Fibroblast of the aortic adventitia (primary cell): ENCODE results near the gene RPS19. TPM values are rescaled to one million over a fixed set of nuclear protein-coding genes. Genes with fewer than 3 reads are reported as not detected.

Experiments
- DNase-seq: peaks from one replicate; pipeline ENCODE4 v3.0.0-alpha.2; 2010; ENCODE audit warnings: low read depth
- H3K4me3 ChIP-seq: 2 replicates; pipeline ENCODE4 v1.5.1; 2011; ENCODE audit warnings: low read depth, mild to moderate bottlenecking, control low read depth, low read length, moderate library complexity
- CTCF ChIP-seq: IDR thresholded peaks from 2 replicates; pipeline ENCODE4 v1.5.1; 2011; ENCODE audit warnings: mild to moderate bottlenecking, low read length, control low read depth, inconsistent platforms; ENCODE audit not compliant: insufficient read depth
- total RNA-seq: library from RNA; depleted of rRNA; stranded (reverse); fragments of >200 nt; gene quantifications from 2 replicates; pipeline ENCODE4 v1.2.3, GENCODE V29; 2012; ENCODE audit warnings: low replicate concordance

The RPS19 gene
- total RNA-seq, 1 donor, result 1,080 TPM

GRCh38 chr19:41907994-41908615, 48.0 kb downstream of the RPS19 start:
- no peak overlapping the region for H3K4me3 ChIP-seq
- no peak for TF ChIP-seq CTCF
- DNase-seq, result no peak

GRCh38 chr19:41908724-41909464, 48.8 kb downstream of the RPS19 start:
- TF ChIP-seq CTCF, result no peak
- no peak for DNase-seq
- no peak overlapping the region for H3K4me3 ChIP-seq

- no peak for DNase-seq
- no peak for TF ChIP-seq CTCF
- H3K4me3 ChIP-seq, result no peak overlapping the region
These were observed 49.7 kb downstream of the RPS19 start for GRCh38 chr19:41909706-41910105.

GRCh38 chr19:41910240-41910991, 50.4 kb downstream of the RPS19 start:
- no peak for TF ChIP-seq CTCF

GRCh38 chr19:41910992-41911888, 51.2 kb downstream of the RPS19 start:
- H3K4me3 ChIP-seq, result no peak overlapping the region
- no peak for DNase-seq
- TF ChIP-seq CTCF, result no peak

More at GRCh38 chr19:41910240-41910991, 50.4 kb downstream of the RPS19 start:
- H3K4me3 ChIP-seq, result no peak overlapping the region
- no peak for DNase-seq
